Stimulated activated CD4-positive, alpha-beta T cell treated with anti-CD3 and anti-CD28 coated beads, Interleukin-15, amount 100 ng/mL, for 1 hour (primary cell): ENCODE data around the gene AKAP13.
"Not testable (repeated sequence)": the region's sequence is repeated elsewhere in the genome, so short reads cannot be mapped to it uniquely, and the experiment has no call there.

ENCODE experiments used
- DNase-seq, 2 donors: peaks; one replicate each; pipeline ENCODE4 v3.0.0-alpha.2; 2020; ENCODE audit warnings: low read depth in 1 of 2, low spot score in 1 of 2

Gene AKAP13

DNA sequence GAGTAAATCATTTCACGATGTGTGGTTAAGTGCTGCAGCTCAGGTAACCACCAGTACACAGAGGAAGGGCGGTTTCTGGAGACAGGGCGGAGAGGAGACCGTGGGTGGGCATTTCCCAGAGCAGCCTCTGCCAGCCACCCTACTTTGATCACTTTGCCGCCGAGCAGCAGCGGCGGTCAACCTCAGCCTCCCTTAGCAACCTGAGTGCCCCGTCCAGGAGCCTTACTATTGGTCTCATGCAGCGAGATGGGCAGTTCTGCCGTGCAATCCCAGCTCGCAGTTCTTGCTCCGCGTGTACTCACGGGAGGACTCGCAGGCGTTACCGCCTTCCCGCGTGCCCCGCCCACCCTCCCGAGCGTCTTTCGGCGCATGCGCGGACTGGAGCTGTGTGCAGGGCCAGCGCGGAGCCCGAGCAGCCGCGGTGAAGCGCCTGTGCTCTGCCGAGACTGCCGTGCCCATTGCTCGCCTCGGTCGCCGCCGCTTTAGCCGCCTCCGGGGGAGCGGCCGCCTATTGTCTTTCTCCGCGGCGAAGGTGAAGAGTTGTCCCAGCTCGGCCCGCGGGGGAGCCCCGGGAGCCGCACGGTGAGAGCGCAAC is at the start of gene AKAP13:
TSS of gene AKAP13 (plus strand) at position 387 of the 595 bp plus-strand sequence. CDS start 105,118 bp downstream, outside the sequence.
- DNase-seq = peak; percentile 80 to 89

- DNase-seq = peak; percentile 28 to 48
Measured at GRCh38 chr15:85330901-85331588, 49.4 kb upstream of the AKAP13 start.

- no peak for DNase-seq
Measured at GRCh38 chr15:85331655-85332285, 48.6 kb upstream of the AKAP13 start.

DNA sequence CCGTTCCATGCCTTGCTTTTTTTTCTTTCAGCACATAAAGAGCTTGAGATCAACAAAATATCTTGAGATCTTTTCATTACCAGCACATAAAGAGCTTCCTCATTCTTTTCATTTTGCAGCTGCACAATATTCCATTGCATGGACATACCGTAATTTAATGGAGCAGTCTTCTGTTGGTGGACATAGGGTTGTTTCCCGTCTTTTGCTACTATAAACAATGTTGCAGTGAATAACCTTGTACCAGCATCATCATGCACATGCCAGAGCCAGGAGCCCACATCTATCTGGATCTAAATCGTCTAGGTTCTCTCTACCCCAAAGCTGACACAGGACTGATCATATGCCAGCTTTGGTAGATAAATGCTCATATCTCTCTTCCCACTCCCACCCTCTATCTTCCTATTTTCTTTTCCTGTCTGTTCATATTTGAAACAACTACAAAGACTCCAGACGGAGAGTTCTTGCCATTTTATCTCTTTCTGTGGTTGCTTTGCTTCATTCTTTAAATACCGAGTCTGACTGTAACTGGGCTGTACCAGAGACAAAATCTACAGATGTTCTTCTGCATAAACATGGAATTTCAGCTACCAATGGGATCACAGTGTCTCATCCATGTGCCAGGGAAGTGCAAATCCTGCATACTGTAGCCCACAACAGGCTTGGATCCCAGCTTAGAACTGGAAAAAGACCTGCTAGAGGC is 47.1 kb upstream of the AKAP13 start:
- no peak for DNase-seq

- DNase-seq = no peak
Measured at GRCh38 chr15:85334241-85334640, 46.2 kb upstream of the AKAP13 start.

DNA sequence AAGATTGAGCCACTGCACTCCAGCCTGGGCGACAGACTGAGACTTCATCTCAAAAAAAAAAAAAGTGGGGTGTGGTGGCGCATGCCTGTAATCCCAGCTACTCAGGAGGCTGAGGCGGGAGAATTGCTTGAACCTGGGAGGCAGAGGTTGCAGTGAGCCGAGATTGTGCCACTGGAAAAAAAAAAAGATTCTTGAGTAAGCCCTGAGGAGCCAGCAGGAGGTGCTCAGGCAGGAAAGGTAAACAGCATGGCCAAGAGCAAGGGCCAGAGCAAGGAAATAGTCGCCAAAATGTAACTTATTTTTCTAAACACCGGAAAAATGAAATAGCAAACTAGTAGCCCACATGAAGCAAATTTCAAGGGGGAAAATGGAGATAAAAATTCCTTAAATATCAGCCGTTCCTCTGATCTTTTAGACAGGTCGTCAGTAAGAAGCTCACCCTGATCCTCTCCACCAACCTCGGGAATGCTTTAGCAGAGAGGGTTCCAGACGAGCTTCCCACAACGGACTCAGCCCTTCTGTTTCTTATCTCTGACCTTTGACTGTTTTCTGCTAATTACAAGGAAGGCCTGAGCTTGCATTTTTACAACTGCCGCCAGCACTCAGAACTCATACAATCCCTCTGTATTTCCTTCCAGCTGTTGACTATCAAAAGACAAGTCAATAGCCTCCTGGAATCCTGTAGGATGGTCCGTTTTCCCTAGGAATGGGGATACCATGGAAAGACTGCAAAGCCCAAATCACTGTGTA is 45.0 kb upstream of the AKAP13 start:
- DNase-seq = no peak

- no peak for DNase-seq
Measured at GRCh38 chr15:85336880-85337279, 43.5 kb upstream of the AKAP13 start.

GRCh38 chr15:85337425-85338074 is 42.9 kb upstream of the AKAP13 start:
- no peak for DNase-seq

- DNase-seq = no peak
Measured at GRCh38 chr15:85340321-85340665, 40.1 kb upstream of the AKAP13 start.

DNA sequence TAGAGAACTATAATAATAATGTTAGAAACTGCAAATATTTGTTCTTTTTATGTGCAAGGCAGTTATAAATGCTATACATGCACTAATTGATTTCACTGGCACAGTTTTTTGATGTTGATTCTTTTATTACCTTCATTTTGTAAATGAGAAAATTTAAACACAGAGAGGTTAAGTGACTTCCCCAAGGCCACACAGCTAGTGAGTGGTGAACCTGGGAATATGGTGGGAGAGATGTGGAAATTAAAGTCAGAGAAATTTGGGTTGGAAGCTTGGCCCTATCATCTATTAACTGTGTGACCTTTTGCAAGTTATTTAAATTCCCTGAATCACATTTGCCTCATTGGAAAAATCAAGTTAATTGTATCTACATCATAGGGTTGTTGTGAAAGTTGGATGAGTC is 39.6 kb upstream of the AKAP13 start:
- DNase-seq = no peak

- DNase-seq = not testable (repeated sequence)
Measured at GRCh38 chr15:85342163-85342562, 38.2 kb upstream of the AKAP13 start.

- DNase-seq = not testable (repeated sequence)
Measured at GRCh38 chr15:85343443-85343842, 37.0 kb upstream of the AKAP13 start.

DNA sequence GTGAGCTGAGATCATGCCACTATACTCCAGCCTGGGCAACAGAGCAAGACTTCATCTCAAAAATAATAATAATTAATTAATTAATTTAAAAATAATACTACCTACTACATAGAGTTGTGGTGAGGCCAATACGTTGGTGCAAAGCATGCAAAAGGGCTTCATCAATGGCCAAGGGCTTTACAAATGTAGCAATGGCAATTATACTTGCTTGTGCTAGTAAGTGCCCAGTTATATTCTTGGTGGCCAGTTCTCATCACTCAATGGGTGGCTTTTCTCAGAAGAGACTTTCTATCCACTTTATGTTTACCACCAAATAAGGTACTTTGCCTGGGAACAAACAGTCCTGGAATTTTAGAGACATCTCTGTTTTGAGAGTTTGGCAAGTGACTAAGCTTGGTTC is 36.2 kb upstream of the AKAP13 start:
- DNase-seq = not testable (repeated sequence)

DNA sequence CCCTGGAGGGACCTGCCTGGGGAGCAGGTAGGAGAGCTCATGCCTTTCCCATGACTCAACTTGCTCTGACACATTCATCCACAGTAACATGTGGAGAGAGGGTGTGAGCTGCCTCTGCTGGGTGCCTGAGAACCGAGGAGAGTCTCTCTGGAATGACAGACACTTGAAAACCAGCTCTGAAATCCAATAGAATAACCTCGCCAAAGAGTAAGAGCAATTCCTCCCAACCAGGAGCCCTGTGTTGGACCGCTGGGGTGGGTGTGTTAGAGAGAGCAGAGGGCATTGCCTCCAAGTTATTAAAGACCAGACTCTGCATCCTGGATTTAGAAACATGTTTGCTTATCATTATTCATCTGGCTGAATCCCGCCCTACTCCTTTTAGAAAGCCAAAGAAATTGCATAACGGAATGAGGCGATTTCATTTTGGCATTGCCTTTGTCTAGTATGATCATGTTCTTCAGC is 35.7 kb upstream of the AKAP13 start:
- DNase-seq = not testable (repeated sequence)

DNA sequence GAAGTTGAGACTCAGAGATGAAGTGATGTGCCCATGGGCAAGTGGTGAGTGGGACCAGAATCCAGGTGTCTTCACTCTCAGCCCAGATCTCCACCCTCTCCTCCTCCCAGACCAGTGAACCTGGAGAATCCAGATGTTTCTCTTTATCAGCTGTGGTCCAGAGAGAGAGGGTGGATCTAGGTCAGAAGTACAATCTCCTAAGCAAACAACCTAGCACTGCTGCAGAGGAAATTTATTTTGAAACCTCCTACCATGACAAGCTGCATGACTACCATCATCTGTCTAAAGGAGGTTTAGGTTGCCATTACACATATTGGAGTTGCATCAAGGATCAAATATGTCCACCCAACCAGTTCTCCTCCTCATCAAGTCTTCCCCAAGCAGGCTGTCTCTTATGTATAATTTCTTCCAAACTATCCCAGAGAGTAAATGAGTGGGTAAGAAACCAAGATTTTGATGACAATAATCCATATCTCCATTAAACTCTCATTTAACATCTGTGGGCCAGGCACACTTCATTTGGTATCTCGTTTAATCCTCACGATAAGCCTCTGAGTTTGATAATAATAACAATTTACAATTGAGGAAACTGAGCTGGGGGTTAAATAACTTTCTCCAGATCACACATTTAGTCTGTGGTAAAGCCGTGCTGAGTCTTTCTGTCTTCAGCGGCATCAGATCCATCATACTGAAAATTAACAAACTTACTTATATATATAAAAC is 35.0 kb upstream of the AKAP13 start:
- DNase-seq = not testable (repeated sequence)

- not testable (repeated sequence) for DNase-seq
Measured at GRCh38 chr15:85346462-85347084, 33.8 kb upstream of the AKAP13 start.

DNA sequence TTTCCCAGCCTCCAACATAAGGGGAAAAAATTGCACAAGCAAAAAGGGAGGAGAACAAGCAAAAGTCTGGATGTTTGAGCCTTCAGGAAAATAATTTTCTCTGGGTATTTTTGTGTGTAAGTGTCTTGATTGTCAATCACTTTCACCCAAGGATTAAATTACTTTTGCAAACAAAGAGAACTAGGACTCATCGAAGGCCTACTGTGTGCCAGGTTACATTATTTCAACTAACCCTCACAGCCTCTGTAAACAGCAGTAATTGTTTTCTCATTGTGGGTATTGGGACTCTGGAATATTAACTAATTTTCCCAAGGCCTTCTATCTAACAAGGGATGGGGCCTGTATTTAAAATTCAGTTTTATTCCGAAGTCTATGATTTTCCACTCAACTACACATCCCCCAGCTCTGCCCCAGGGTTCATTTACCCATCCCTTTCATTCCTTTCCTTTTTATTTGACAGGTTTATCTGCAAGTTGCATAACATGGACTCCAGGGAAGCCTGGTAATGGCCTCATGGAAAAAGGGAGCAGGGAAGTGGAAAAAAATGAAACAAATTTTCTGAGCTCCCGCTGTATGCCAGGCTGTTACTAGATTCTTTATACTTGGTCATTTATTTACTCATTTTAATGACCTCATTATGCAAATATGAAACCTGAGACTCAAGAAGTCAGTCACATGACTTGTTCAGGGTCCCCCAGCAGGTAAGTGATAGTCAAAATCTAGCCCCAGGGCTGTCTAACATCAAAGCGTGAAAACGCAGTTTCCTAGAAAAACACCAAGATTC is 32.9 kb upstream of the AKAP13 start:
- DNase-seq = not testable (repeated sequence)

- DNase-seq = not testable (repeated sequence)
Measured at GRCh38 chr15:85348048-85348766, 32.2 kb upstream of the AKAP13 start.
